ENCODE measurements around the gene MTA1. TPM values are rescaled to one million over a fixed set of nuclear protein-coding genes. Genes with fewer than 3 reads are reported as not detected.

The MTA1 gene
- total and polyA plus RNA-seq, 2 experiments from 2014 or later: 8.1 to 37.0 TPM

DNA sequence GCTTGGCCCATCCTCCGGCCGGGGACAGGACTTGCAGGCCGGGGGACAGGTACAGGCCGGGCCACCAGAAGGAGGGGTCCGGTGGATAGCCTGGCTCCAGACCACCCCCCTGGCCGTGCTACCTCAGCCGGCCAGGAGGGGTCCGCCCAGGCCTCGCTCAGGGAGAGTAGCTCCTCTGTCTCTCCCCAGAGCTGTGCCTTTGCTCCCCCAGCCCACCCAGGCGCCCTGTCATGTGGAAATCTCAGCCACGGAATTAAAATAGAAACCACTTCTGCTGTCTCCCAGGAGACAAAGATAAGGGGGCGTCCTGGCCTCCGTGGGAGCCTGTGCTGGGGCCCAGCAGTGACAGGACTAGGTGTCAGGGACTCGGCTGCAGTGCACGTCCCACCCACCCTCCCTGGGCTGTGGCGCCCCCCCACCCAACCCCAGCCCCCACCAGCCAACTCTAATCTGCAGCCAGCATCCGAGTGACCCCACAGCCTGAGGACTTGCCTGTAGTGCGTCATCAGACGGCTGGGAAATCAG lies 51.7 kb downstream of the MTA1 start:
- no peaks in the 10 kb centered on the region for H3K79me2 ChIP-seq (ENCODE audit: insufficient read depth)
- no peak overlapping the region for H2AFZ ChIP-seq
- H3K27me3 ChIP-seq (replicated peaks; ENCODE audit: insufficient read depth): no peaks in the 10 kb centered on the region
- no peak overlapping the region for H3K9ac ChIP-seq
- H3K36me3 ChIP-seq (ENCODE audit: low read depth): 0 out of 2 replicates have a peak, but pooled peaks cover 3% of the 10 kb centered on the region
- H3K9me2 ChIP-seq (ENCODE audit: insufficient read depth): no peaks in the 10 kb centered on the region
- no peaks in the 10 kb centered on the region for H4K20me1 ChIP-seq (ENCODE audit: insufficient read depth)
- no peak overlapping the region for H3K4me3 ChIP-seq
- TF ChIP-seq EZH2 (IDR thresholded peaks at IDR 0.05; ENCODE audit: insufficient read depth, poor library complexity, severe bottlenecking) (no peak), EZH2phosphoT487 (IDR thresholded peaks at IDR 0.05; ENCODE audit: insufficient read depth, low read depth) (no peak)
- DNase-seq: no peak
- no peak overlapping the region for H3K4me2 ChIP-seq (ENCODE audit: unreplicated experiment)
- H3K9me3 ChIP-seq (ENCODE audit: low read depth): no peaks in the 10 kb centered on the region
- H3K27ac ChIP-seq: no peak overlapping the region
- WGBS, 2 experiments (ENCODE audit: low coverage in 1 of 2, low lambda C conversion rate in 2 of 2, missing lambda C conversion rate in 2 of 2): 66 to 76% methylated on average over 15 to 16 of the region's 19 CpGs
- no peaks in the 10 kb centered on the region for H3F3A ChIP-seq (ENCODE audit: insufficient read depth)
- H3K4me1 ChIP-seq (ENCODE audit: insufficient read depth): peaks cover 2% of the 10 kb centered on the region
- in situ Hi-C loops (cut with MboI): no loop called here

DNA sequence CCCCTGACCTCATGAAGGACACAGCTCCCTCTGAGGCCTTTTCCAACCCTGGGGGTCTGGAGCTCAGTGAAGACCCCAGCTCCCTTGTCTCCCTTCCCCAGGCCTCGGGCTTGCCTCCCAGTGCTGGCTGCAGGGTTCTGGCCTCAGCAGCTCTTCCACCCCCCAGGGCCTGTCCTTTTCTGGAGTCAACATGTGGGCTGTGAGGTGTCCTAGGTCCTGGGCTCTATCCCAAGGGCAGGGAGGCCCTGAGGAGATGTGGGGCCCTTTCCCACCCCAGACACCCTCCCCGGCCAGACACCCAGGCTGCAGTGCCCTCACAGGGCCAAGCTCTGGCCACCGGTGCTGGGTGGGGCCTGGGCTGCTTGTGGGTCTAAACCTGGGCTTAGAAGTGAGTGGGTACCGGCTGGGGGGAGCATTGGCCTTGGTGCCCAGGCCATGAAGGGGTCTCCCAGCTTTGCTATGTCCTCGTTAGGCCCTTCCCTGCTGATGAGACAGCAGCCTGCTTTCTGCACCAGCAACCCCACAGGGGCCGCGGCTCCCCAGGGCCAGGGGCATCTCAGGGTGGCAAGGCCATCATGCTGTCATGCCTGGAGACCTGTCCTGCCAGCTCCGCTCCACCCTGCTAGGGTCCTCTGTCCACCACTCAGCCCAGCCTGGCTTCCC lies 52.3 kb downstream of the MTA1 start:
- TF ChIP-seq EZH2phosphoT487 (IDR thresholded peaks at IDR 0.05; ENCODE audit: insufficient read depth, low read depth): no peak
- TF ChIP-seq EZH2 (IDR thresholded peaks at IDR 0.05; ENCODE audit: insufficient read depth, poor library complexity, severe bottlenecking): no peak
- 81% methylated on average over 7 to 8 of the region's 8 CpGs for WGBS, 2 experiments (ENCODE audit: low coverage in 1 of 2, low lambda C conversion rate in 2 of 2, missing lambda C conversion rate in 2 of 2)
- H3K36me3 ChIP-seq (ENCODE audit: low read depth): 0 out of 2 replicates have a peak, but pooled peaks cover 3% of the 10 kb centered on the region
- DNase-seq: no peak
- no peaks in the 10 kb centered on the region for H4K20me1 ChIP-seq (ENCODE audit: insufficient read depth)
- H3K9ac ChIP-seq: no peak overlapping the region
- no peak overlapping the region for H3K4me3 ChIP-seq
- H3K79me2 ChIP-seq (ENCODE audit: insufficient read depth): peaks cover 5% of the 10 kb centered on the region
- in situ Hi-C loops (cut with MboI): no loop called here
- no peaks in the 10 kb centered on the region for H3K9me2 ChIP-seq (ENCODE audit: insufficient read depth)
- H3K4me1 ChIP-seq (ENCODE audit: insufficient read depth): peaks cover 8% of the 10 kb centered on the region
- H3K27me3 ChIP-seq (replicated peaks; ENCODE audit: insufficient read depth): no peaks in the 10 kb centered on the region
- no peak overlapping the region for H2AFZ ChIP-seq
- H3K27ac ChIP-seq: no peak overlapping the region
- no peaks in the 10 kb centered on the region for H3K9me3 ChIP-seq (ENCODE audit: low read depth)
- no peaks in the 10 kb centered on the region for H3F3A ChIP-seq (ENCODE audit: insufficient read depth)
- no peak overlapping the region for H3K4me2 ChIP-seq (ENCODE audit: unreplicated experiment)

DNA sequence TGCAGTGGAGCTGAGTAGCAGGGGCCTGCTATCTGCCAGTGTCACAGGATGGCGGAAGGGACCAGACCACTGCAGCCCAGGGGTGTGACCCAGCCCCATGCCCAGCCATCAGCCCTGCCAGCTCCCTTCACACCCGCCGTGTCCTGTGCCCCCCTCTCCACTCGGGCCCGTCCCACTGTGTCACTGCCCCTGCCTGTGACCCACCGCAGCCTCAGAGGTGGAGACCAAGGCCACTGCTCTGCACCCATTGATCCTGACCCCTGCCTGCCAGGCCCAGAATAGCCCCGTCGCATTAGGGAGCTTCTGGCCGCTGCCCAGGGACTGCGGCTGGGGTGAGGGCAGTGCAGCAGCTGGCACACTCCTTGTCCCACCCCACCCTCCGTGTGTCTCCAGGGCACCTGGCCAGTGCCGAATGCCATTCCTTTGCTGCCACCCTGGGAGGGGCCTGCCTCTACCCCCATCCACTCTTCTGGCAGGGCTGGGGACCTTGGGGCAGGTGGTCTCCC lies 52.9 kb downstream of the MTA1 start:
- in situ Hi-C loops (cut with MboI): no loop called here
- Histone ChIP-seq H3K4me1 (ENCODE audit: insufficient read depth) (peaks cover 12% of the 10 kb centered on the region), H3K27me3 (replicated peaks; ENCODE audit: insufficient read depth) (no peaks in the 10 kb centered on the region), H4K20me1 (ENCODE audit: insufficient read depth) (no peaks in the 10 kb centered on the region), H3K4me3 (no peak overlapping the region), H3K9me2 (ENCODE audit: insufficient read depth) (no peaks in the 10 kb centered on the region), H3K27ac (no peak overlapping the region), H2AFZ (no peak overlapping the region), H3F3A (ENCODE audit: insufficient read depth) (no peaks in the 10 kb centered on the region), H3K4me2 (ENCODE audit: unreplicated experiment) (no peak overlapping the region), H3K9ac (no peak overlapping the region), H3K9me3 (ENCODE audit: low read depth) (no peaks in the 10 kb centered on the region), H3K36me3 (ENCODE audit: low read depth) (0 out of 2 replicates have a peak, but pooled peaks cover 3% of the 10 kb centered on the region), H3K79me2 (ENCODE audit: insufficient read depth) (peaks cover 10% of the 10 kb centered on the region)
- WGBS, 2 experiments (ENCODE audit: low coverage in 1 of 2, low lambda C conversion rate in 2 of 2, missing lambda C conversion rate in 2 of 2): 66 to 67% methylated on average over 11 to 12 of the region's 12 CpGs
- TF ChIP-seq EZH2 (IDR thresholded peaks at IDR 0.05; ENCODE audit: insufficient read depth, poor library complexity, severe bottlenecking) (no peak), EZH2phosphoT487 (IDR thresholded peaks at IDR 0.05; ENCODE audit: insufficient read depth, low read depth) (no peak)
- DNase-seq: no peak

DNA sequence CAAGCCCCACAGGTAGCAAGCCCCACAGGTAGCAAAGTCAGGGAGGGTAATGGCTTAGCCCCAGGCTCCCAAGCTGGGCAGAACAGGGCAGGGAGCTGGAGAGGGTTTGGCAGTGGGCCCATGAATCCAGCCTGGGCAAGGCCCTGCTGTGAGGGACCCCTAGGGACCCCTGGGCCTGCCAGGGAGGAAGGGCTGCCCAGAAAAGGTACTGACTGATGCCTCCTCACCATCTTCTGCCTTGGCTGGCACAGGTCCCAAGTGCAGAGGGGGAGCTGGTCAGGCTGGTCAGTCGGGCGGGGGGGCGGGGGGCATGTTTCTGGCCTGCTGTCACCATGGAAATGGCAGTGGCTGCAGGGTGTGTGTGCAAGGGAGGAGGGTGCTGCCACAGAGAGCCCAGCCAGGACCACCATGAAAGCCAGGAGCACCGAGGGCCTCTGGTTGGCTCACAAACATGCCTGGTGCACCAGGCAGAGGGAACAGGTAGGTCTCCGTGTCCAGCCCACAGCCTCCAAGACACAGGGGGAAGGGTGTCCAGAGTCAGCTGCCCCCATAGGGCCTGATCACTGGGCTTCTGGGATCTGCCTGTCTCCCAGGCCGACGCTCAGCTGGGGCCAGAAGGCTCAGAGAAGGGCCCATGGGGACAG lies 53.5 kb downstream of the MTA1 start:
- 31 to 40% methylated on average over 7 of the region's 7 CpGs for WGBS, 2 experiments (ENCODE audit: low coverage in 1 of 2, low lambda C conversion rate in 2 of 2, missing lambda C conversion rate in 2 of 2)
- Histone ChIP-seq H3K9me3 (ENCODE audit: low read depth) (no peaks in the 10 kb centered on the region), H3K4me2 (ENCODE audit: unreplicated experiment) (no peak overlapping the region)

More for the DNA sequence above, 53.5 kb downstream of the MTA1 start:
- Histone ChIP-seq H3K27ac (no peak overlapping the region), H3K9me2 (ENCODE audit: insufficient read depth) (no peaks in the 10 kb centered on the region), H3K36me3 (ENCODE audit: low read depth) (0 out of 2 replicates have a peak, but pooled peaks cover 3% of the 10 kb centered on the region), H4K20me1 (ENCODE audit: insufficient read depth) (no peaks in the 10 kb centered on the region), H2AFZ (no peak overlapping the region), H3K4me3 (no peak overlapping the region), H3K9ac (no peak overlapping the region; the same call in 1 of the 2 replicates), H3K27me3 (replicated peaks; ENCODE audit: insufficient read depth) (no peaks in the 10 kb centered on the region), H3K79me2 (ENCODE audit: insufficient read depth) (peaks cover 10% of the 10 kb centered on the region), H3K4me1 (ENCODE audit: insufficient read depth) (peaks cover 12% of the 10 kb centered on the region), H3F3A (ENCODE audit: insufficient read depth) (no peaks in the 10 kb centered on the region)
- TF ChIP-seq EZH2 (IDR thresholded peaks at IDR 0.05; ENCODE audit: insufficient read depth, poor library complexity, severe bottlenecking): no peak
- no peak for TF ChIP-seq EZH2phosphoT487 (IDR thresholded peaks at IDR 0.05; ENCODE audit: insufficient read depth, low read depth)
- no peak for DNase-seq
- in situ Hi-C loops (cut with MboI): no loop called here
